Measurements from ENCODE around the gene ANHX. TPM values are rescaled to one million over a fixed set of nuclear protein-coding genes. Genes with fewer than 3 reads are reported as not detected.

ANHX gene
- total and polyA plus RNA-seq, 2 of the 13 experiments (the other 11 are each of a cell fraction or from before 2014, with no cell fraction given): not detected

GRCh38 chr12:133181238-133181959 is 54.3 kb downstream of the ANHX start, which contains the start of gene ZNF268 (continued):
- no peak for TF ChIP-seq ARHGAP35 (CRISPR knock-in tag; IDR thresholded peaks at IDR 0.05; ENCODE audit: borderline replicate concordance)
- TF ChIP-seq, protein P1, sequence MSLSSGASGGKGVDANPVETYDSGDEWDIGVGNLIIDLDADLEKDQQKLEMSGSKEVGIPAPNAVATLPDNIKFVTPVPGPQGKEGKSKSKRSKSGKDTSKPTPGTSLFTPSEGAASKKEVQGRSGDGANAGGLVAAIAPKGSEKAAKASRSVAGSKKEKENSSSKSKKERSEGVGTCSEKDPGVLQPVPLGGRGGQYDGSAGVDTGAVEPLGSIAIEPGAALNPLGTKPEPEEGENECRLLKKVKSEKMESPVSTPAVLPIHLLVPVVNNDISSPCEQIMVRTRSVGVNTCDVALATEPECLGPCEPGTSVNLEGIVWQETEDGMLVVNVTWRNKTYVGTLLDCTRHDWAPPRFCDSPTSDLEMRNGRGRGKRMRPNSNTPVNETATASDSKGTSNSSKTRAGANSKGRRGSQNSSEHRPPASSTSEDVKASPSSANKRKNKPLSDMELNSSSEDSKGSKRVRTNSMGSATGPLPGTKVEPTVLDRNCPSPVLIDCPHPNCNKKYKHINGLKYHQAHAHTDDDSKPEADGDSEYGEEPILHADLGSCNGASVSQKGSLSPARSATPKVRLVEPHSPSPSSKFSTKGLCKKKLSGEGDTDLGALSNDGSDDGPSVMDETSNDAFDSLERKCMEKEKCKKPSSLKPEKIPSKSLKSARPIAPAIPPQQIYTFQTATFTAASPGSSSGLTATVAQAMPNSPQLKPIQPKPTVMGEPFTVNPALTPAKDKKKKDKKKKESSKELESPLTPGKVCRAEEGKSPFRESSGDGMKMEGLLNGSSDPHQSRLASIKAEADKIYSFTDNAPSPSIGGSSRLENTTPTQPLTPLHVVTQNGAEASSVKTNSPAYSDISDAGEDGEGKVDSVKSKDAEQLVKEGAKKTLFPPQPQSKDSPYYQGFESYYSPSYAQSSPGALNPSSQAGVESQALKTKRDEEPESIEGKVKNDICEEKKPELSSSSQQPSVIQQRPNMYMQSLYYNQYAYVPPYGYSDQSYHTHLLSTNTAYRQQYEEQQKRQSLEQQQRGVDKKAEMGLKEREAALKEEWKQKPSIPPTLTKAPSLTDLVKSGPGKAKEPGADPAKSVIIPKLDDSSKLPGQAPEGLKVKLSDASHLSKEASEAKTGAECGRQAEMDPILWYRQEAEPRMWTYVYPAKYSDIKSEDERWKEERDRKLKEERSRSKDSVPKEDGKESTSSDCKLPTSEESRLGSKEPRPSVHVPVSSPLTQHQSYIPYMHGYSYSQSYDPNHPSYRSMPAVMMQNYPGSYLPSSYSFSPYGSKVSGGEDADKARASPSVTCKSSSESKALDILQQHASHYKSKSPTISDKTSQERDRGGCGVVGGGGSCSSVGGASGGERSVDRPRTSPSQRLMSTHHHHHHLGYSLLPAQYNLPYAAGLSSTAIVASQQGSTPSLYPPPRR (CRISPR knock-in tag; IDR thresholded peaks at IDR 0.05; ENCODE audit: borderline replicate concordance): no peak
- no peak for TF ChIP-seq TBX3 (IDR thresholded peaks at IDR 0.05; ENCODE audit: borderline replicate concordance)
- no peak for TF ChIP-seq ZNF619 (CRISPR knock-in tag; IDR thresholded peaks at IDR 0.05)
- TF ChIP-seq ZSCAN22 (CRISPR knock-in tag; IDR thresholded peaks at IDR 0.05): no peak
- TF ChIP-seq, protein P2, sequence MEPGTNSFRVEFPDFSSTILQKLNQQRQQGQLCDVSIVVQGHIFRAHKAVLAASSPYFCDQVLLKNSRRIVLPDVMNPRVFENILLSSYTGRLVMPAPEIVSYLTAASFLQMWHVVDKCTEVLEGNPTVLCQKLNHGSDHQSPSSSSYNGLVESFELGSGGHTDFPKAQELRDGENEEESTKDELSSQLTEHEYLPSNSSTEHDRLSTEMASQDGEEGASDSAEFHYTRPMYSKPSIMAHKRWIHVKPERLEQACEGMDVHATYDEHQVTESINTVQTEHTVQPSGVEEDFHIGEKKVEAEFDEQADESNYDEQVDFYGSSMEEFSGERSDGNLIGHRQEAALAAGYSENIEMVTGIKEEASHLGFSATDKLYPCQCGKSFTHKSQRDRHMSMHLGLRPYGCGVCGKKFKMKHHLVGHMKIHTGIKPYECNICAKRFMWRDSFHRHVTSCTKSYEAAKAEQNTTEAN (CRISPR knock-in tag; conservative IDR thresholded peaks at IDR 0.05): no peak
- TF ChIP-seq EP300 (IDR thresholded peaks at IDR 0.05; ENCODE audit: low read depth in 2 of 2, low read length in 2 of 2): no peak
- TF ChIP-seq EP300 (CRISPR knock-in tag; IDR thresholded peaks at IDR 0.05; ENCODE audit: borderline replicate concordance): peak; percentile 48; the same call in 1 of the 2 replicates
- no peak for TF ChIP-seq ZNF878 (CRISPR knock-in tag; IDR thresholded peaks at IDR 0.05)
- 0 out of 2 replicates have a peak, but pooled peaks have one; percentile 52 for TF ChIP-seq TERF1 (CRISPR knock-in tag; IDR thresholded peaks at IDR 0.05)
- TF ChIP-seq ZNF770 (CRISPR knock-in tag; IDR thresholded peaks at IDR 0.05): peak; percentile 23; the same call in 1 of the 2 replicates
- no peak for TF ChIP-seq NFATC3 (CRISPR knock-in tag; IDR thresholded peaks at IDR 0.05)
- TF ChIP-seq, protein P3, sequence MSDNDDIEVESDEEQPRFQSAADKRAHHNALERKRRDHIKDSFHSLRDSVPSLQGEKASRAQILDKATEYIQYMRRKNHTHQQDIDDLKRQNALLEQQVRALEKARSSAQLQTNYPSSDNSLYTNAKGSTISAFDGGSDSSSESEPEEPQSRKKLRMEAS (IDR thresholded peaks at IDR 0.05): peak; percentile 65; the same call in 1 of the 2 replicates
- TF ChIP-seq CEBPB (IDR thresholded peaks at IDR 0.05; ENCODE audit: borderline replicate concordance, low read depth, low read length): peak; percentile 91
- 0 out of 2 replicates have a peak, but pooled peaks have one; percentile 43 for TF ChIP-seq ZFP90 (CRISPR knock-in tag; IDR thresholded peaks at IDR 0.05; ENCODE audit: borderline replicate concordance)
- TF ChIP-seq CEBPG (CRISPR knock-in tag; IDR thresholded peaks at IDR 0.05): peak; percentile 83
- TF ChIP-seq HINFP (CRISPR knock-in tag; IDR thresholded peaks at IDR 0.05; ENCODE audit: low read depth): no peak; the same call in 1 of the 2 replicates
